HG03457 (cell line): Measurements from ENCODE around the gene UGT1A10.
"Not testable (repeated sequence)": the region's sequence is repeated elsewhere in the genome, so short reads cannot be mapped to it uniquely, and the experiment has no call there.

Experiments used
- ATAC-seq: cut with Tn5 transposase; IDR thresholded peaks from one replicate; pipeline ENCODE4 v1.9.1; 2021; ENCODE audit warnings: moderate number of reproducible peaks; ENCODE audit not compliant: unreplicated experiment

Gene UGT1A10

GRCh38 chr2:233736868-233737653 lies 100.8 kb downstream of the UGT1A10 start:
- ATAC-seq: not testable (repeated sequence)

DNA sequence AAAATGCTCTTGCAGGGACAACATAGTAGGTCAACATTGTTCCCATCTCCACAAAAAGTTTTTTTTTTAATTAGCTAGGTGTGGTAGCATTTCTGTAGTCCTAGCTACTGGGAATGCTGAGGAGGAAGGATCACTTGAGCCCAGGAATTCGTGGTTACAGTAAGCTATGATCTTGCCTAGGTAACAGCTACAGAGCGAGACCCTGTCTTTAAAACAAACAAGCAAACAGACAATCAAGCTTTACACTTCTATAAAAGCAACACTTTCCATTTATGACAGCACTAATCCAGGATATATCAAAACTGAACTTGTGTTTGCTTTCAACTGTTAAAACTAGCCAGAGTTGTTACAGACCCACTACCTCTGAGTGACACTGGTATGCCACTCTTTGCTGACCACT lies 104.6 kb downstream of the UGT1A10 start:
- ATAC-seq: no peak

DNA sequence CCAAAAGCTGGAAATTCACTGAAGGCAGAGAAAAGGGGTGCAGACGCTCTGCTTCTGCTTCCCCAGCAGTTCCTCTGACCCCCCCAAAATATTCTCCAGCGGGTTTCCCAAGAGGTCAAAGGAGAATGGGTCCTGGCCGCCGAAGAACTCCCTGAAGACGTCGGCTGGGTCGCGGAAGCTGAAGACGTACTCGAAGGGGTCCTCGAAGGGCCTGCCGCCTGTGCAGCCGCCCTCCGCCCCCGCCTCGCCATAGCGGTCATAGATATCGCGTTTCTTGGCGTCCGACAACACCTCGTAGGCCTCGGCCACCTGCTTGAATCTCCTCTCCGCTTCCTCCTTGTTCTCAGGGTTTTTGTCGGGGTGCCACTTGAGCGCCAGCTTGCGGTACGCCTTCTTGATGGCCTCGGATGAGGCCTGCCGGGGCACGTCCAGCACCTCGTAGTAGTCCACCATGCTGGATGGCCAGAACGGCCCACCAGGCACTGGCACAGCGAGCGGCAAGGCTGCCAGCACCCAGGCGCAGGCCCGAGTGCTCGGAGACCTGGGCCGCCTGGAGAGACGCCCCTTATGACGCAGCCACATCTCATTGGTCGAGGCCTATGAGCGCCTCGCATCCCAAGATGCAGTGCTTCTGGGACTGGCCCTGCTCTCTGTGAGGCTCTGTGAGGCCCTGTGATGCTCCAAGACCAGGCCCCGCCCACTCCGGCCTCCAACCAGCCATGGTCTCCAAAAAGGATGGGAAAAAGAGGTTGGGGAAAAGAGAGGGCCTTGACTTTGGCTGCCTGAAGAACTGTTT lies 107.4 kb downstream of the UGT1A10 start:
- no peak for ATAC-seq

DNA sequence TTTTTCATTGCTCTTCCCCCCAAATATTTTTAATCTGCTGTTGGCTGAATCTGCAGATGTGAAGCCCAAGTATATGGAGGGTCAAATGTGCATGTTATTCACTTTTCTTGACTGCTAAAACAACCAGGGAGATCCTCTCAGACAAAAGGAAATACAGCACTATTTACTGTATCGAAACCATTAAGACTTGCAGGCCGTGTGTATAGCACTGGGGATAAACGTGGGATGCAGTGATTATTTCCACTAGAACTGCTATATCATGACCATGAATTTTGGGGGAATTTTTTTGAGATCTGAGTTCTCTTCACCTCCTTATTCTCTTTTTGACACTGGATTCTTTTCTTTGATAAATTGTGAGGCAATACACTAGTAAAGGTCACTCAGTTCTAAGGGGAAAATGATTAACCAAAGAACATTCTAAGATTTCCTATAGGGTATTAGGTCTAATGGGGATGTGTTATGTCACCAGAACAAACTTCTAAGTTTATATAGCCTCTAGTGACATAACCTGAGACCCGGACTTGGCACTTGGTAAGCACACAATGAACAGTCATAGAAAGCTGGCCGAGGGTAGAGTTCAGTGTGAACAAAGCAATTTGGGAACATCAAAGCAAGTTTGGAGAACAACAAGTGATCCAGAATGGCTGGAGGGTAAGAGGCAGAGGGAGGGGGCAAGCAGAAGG lies 109.0 kb downstream of the UGT1A10 start:
- ATAC-seq: no peak

DNA sequence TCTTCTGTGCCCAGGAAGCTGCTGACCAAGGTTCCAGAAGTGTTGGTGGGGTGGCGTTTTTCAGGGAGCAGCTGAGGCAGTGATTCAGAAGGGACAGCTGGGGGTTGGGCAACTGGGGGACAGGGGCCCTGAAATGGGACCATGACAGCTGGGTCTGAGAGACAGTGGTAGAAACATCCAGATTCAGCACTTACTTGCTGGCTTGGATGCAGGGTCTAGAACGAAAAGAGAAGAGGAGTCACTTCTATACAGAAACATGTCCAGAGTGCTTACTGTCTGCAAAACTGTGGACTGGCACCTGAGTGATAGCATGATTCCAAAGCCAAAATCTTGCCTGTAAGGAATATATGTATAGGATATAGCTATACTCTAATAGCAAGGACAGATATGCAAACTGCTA lies 109.6 kb downstream of the UGT1A10 start:
- ATAC-seq: not testable (repeated sequence)

GRCh38 chr2:233746475-233747282 lies 110.4 kb downstream of the UGT1A10 start:
- no peak for ATAC-seq

DNA sequence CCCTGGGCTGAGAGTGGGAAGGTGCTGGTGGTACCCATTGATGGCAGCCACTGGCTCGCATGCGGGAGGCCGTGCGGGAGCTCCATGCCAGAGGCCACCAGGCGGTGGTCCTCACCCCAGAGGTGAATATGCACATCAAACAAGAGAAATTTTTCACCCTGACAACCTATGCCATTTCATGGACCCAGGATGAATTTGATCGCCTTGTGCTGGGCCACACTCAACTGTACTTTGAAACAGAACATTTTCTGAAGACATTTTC lies 111.0 kb downstream of the UGT1A10 start:
- no peak for ATAC-seq

DNA sequence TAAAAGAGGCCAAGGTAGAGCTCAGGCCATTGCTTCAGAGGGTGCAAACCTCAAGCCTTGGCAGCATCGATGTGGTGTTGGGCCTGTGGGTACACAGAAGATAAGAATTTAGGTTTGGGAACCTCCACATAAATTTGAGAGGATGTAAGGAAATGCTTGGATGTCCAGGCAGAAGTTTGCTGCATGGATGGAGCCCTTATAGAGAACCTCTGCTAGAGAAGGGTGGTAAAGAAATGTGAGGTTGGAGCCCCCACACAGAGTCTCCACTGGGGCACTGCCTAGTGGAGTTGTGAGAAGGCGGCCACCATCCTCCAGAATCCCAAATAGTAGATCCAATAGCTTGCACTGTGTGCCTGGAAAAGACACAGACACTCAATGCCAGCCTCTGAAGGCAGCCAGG lies 114.4 kb downstream of the UGT1A10 start:
- ATAC-seq: not testable (repeated sequence)

GRCh38 chr2:233751212-233752009 lies 115.2 kb downstream of the UGT1A10 start:
- not testable (repeated sequence) for ATAC-seq

DNA sequence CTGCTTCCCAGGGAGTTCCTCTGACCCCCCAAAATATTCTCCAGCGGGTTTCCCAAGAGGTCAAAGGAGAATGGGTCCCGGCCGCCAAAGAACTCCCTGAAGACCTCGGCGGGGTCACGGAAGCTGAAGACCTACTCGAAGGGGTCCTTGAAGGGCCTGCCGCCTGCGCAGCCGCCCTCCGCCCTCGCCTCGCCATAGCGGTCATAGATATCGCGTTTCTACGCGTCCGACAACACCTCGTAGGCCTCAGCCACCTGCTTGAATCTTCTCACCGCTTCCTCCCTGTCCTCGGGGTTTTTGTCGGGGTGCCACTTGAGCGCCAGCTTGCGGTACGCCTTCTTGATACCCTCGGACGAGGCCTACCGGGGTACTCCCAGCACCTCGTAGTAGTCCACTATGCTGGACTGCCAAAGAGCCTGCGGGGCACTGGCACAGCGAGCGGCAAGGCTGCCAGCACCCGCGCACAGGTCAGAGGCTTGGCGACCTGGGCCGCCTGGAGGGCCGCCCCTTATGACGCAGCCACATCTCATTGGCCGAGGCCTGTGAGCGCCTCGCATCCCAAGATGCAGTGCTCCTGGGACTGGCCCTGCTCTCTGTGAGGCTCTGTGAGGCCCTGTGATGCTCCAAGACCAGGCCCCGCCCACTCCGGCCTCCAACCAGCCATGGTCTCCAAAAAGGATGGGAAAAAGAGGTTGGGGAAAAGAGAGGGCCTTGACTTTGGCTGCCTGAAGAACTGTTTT lies 118.8 kb downstream of the UGT1A10 start:
- ATAC-seq: no peak

GRCh38 chr2:233756429-233757081 lies 120.3 kb downstream of the UGT1A10 start:
- no peak for ATAC-seq

- no peak for ATAC-seq
Measured at GRCh38 chr2:233758141-233758540, 121.9 kb downstream of the UGT1A10 start.

- ATAC-seq: no peak
Measured at GRCh38 chr2:233758849-233759248, 122.6 kb downstream of the UGT1A10 start.

DNA sequence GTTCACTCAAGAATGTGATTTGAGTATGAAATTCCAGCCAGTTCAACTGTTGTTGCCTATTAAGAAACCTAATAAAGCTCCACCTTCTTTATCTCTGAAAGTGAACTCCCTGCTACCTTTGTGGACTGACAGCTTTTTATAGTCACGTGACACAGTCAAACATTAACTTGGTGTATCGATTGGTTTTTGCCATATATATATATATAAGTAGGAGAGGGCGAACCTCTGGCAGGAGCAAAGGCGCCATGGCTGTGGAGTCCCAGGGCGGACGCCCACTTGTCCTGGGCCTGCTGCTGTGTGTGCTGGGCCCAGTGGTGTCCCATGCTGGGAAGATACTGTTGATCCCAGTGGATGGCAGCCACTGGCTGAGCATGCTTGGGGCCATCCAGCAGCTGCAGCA lies 123.8 kb downstream of the UGT1A10 start, which contains the start of gene UGT1A1:
TSS of gene UGT1A1 (plus strand) at position 228 of the 400 bp plus-strand sequence. CDS start at position 246, 18 bp downstream.
- no peak for ATAC-seq

DNA sequence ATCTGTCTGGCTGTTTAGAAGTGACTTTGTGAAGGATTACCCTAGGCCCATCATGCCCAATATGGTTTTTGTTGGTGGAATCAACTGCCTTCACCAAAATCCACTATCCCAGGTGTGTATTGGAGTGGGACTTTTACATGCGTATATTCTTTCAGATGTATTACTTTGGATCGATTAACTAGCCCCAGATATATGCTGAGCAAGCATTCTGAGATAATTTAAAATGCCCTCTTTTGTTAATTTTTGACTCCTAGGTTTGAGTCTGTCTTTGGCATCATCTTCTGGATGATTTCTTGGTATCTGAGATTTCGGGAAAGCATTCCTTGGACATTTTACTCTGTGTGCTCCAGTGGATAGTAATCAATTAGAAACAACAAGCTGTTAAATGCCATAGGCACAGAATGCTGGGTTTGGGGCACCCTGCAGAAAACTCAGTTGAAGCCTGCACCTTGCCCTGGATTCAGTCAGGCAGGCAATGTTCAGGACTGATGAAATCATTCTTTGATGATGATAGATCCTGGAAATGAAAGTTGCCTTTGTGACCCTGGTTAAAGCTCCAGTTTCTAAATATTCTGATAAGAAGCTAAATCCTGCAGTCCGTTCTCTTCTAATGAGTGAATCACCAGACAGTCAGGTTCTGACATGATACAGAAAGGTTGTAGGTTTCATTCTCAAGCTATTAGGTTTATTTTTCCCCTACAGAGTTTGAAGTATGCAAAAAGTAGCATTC lies 125.0 kb downstream of the UGT1A10 start:
- no peak for ATAC-seq

DNA sequence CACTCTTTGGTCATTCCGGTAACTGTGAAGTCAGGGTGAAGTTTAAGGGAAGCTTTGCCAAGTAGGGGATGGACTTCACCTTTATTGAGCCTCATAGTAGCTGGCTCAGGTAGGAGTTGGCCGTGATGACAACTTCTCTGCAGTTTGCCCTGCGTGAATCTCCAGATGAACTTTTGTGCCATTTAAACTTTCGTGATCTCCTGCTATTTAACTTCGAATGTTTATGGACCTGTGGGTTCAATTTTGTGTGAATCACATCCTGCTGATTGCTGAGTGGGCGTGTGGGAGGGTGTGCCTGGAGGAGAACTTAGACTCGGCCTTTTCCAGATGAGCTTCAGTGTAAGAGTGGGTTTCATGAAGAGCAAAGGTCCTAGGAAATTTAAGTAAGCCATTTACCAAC lies 128.0 kb downstream of the UGT1A10 start:
- no peak for ATAC-seq

- ATAC-seq: no peak
Measured at GRCh38 chr2:233764761-233765160, 128.5 kb downstream of the UGT1A10 start.

GRCh38 chr2:233766416-233766815 lies 130.2 kb downstream of the UGT1A10 start:
- no peak for ATAC-seq
